NCI-H345 treated with DMSO at 0.1 percent for 48 hours (cell line): ENCODE results near the gene UCP3.

Source experiments
- DNase-seq: peaks from one replicate; lab custom pipeline; 2025; ENCODE audit not compliant: unreplicated experiment; lab: John Stamatoyannopoulos, UW

Gene UCP3

GRCh38 chr11:73978576-73979086 is 30.3 kb downstream of the UCP3 start:
- no peak for DNase-seq

DNA sequence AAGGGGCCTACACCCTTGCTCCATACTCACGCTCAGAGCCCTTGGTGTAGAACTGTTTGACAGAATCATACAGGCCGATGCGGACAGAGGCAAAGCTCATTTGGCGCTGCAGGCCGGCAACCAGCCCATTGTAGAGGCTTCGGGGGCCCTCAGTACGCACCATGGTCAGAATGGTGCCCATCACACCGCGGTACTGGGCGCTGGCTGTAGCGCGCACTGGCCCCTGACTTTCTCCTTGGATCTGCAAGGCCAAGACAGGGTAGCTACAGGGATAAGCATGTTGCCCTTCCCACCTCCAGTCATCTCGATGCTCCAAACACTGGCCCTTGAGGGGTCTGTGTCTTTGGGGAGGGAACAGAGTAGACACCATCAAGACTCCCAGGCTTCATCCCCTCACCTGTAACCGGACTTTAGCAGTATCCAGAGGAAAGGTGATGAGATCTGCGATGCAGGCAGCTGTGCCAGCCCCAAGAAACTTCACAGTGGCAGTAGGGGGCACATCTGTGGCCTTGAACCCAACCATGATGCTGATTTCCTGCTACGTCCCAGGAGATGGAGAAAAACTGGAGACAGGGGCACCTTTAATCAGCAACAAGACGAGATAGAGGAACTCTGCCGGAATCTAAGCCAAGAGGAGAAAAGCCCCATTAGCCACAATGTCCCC is 30.9 kb downstream of the UCP3 start:
- DNase-seq: no peak

DNA sequence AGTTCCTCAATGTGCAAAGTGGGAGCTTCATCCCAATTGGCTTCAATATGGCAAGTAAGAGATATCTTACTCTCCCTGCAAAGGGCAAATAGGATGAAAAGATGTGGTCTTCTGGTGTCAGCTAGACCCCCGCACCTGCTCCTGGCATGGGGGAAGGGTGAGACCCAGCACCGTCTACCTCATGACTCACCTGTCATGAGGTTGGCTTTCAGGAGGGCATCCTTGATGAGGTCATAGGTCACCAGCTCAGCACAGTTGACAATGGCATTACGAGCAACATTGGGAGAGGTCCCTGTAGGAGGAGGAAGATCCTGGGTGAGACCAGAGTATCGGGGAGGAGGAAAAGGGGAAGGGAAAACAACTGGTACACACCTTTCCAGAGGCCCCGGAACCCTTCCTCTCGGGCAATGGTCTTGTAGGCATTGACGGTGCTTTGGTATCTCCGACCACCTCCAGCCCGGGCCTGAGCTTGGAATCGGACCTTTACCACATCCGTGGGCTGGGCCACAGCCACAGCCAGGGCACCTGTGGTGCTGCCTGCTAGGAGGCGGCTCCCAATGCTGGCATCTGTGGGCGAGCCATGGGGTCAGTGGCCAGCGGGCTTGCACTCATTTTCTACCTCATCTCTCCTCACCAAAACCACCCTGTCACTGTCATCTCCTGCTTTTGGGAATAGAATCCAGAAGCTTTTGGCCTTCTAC is 32.3 kb downstream of the UCP3 start:
- DNase-seq: no peak

- DNase-seq: no peak
These were observed 33.5 kb downstream of the UCP3 start for GRCh38 chr11:73975479-73975757.

- DNase-seq: no peak
These were observed 34.0 kb downstream of the UCP3 start for GRCh38 chr11:73974604-73975478.

DNA sequence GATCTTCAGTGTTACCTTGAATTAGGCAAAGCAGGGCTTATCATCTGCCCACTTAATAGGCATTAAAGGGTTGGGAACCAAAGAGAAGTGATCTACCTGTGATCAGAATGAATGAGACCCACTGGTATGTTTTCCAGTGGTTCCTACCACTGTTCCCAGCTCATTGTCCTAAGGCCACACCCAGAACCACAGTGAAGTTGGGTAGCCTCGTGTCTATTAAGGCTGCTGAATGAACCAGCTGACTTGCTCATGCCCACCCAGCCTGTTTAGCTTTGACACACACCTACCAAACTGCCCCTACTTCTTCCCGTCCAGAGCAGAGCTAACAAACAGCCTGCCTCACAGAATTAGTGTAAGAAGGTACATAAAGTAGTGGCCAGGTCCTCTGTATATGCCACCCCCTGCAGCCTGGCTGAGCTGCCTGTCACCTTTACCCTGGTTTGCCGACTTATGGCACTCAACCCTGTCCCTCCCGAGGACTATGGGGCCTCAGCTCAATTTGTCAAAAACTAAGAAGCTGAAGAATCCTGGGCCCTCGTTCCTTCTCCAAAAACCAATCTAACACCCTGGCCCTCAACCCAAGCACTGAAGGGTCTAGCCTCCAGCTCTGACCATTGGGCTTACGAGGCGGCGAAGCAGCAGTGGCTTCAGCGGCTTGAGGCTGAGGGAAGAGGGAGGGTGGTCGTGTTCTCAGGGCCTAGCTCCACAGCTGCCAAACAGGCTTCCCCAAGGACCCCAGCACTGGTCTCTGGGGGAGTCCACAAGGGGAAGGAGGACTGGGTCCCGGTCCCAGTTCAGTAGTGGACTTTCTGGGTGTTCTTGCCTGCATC is 36.0 kb downstream of the UCP3 start:
- no peak for DNase-seq

GRCh38 chr11:73972187-73972586 is 36.7 kb downstream of the UCP3 start:
- DNase-seq: no peak

DNA sequence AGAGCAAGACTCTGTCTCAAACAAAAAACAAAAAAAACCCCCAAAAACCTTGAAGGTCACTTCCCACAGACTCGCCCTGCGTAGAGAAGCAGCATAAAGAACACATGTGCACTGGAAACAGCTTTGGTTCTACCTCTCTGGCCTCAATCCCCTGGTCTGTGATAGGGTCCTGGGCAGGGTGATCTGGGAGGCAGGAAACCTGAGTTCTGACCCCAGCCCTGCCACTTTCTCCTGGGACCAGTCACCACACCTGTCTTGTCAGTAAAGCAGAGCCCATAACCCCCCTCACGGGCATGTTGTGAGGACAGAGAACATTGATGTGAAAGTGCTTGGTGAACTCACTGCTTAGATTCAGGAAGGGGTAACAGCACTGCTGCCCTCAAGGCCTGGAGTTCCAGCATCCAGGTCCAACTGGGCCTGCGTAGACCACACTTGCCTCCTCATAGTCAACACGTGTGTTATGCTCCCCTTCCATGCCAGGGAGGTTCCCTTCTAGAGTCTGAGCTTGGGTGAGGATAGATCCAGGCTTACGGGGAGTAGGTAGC is 37.6 kb downstream of the UCP3 start:
- DNase-seq: no peak

- no peak for DNase-seq
These were observed 38.7 kb downstream of the UCP3 start for GRCh38 chr11:73969991-73970800.

DNA sequence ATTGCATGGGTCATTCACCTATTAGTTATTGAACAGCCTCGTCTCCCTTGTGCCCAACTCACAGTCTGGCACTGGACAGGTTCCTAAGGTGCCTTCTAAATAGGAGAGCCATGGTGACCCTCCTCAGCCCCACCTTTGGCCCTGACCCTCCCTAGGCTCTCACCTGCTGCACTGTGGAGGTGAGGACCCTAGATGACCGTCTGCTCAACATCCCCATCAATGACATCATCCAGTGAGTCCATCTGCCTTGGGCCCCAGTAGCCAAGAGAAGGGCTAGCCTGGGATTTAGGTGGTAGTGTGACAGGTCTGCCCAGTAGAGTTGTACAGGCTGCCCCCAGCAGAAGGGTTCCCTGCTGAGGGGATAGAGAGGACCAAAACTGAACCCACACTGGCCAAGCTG is 39.8 kb downstream of the UCP3 start:
- no peak for DNase-seq

- no peak for DNase-seq
These were observed 40.4 kb downstream of the UCP3 start for GRCh38 chr11:73968356-73968966.

DNA sequence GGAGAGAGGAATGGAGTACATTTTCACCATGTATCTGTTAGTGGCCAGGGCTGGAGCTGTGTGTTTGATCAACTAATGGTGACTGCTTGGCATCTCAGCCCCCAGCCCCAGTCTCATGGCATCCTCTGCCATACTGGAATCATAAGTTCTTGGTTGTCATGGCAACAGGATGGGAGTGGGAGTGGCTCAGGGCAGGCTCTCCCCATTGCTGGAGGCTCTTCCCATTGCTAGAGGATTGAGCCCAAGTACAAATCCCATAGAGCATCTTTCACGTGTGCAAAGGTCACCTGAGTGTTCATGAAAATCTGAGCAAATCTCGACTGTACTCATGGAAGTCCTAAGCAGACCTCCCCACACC is 43.1 kb downstream of the UCP3 start:
- no peak for DNase-seq

GRCh38 chr11:73965076-73965763 is 43.7 kb downstream of the UCP3 start:
- DNase-seq: no peak

- no peak for DNase-seq
These were observed 45.0 kb downstream of the UCP3 start for GRCh38 chr11:73963861-73964260.

- DNase-seq: no peak
These were observed 46.7 kb downstream of the UCP3 start for GRCh38 chr11:73962101-73962705.

- no peak for DNase-seq
These were observed 47.6 kb downstream of the UCP3 start for GRCh38 chr11:73961321-73961720.

DNA sequence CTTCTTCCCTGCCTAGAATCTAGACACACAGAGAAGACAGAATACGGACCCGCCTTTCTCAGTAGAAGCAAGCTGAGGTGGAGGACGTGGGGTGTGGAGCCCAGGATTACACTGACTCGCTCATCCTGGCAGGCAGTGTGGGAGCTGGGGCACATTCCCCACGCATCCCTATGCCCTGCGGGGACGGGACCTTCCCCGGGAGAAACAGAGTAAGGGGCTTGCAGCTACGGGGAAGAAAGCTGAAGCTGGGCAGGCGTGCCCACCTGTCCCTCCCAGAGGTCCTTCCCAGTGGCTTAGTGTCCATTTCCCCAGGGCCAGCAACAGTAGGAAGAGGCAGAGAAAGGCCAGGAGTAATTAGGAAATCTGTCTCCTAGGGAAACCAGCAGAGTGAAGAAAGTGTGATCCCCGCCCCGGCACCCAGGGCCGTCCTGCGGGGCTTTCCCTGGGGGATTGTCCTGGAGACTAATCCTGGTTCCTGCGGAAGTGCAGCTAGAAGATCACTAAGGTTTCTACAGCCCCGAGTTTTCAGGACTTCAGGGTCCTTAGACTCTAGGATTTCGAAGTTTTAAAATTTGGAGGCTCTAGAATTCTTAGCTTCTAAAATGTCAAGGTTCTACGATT is 50.3 kb downstream of the UCP3 start:
- no peak for DNase-seq
